A673 (cell line): Measurements from ENCODE around the gene DDX31. TPM values are rescaled to one million over a fixed set of nuclear protein-coding genes. Genes with fewer than 3 reads are reported as not detected.

Experiments used
- BruUV-seq: library from RNA; stranded (reverse); fragments of 400-500 nt; replicated peaks from 2 replicates; lab custom pipeline; 2021; lab: Mats Ljungman, UMichigan
- CTCF ChIA-PET: fragments of 300-600 bp; sonication (Branson Sonifier 250); formaldehyde crosslinking; loops from one replicate; lab custom pipeline; 2022; ENCODE audit warnings: antibody characterized with exemption; lab: Charles Lee
- POLR2A ChIA-PET: fragments of 300-600 bp; sonication (Branson Sonifier 250); formaldehyde crosslinking; loops from one replicate; lab custom pipeline; 2022; ENCODE audit warnings: antibody characterized with exemption; ENCODE audit not compliant: low non-redundant PET; lab: Charles Lee
- DNase-seq: peaks from one replicate; pipeline ENCODE4 v3.0.0-alpha.2; 2015; ENCODE audit warnings: low spot score
- H3K27ac ChIP-seq: fragments of 200-600 bp; sonication (generic); 2 replicates; pipeline ENCODE4 v1.5.1; 2016; ENCODE audit warnings: mixed run types, low read depth, mild to moderate bottlenecking, mixed read lengths, antibody characterized with exemption, low read length; ENCODE audit not compliant: poor library complexity, severe bottlenecking
- H3K27me3 ChIP-seq: fragments of 200-600 bp; sonication (generic); replicated peaks from 2 replicates; pipeline ENCODE4 v1.6.1; 2017; ENCODE audit warnings: mixed run types, low read depth, mild to moderate bottlenecking, mixed read lengths, antibody characterized with exemption, low read length; ENCODE audit not compliant: insufficient read depth, poor library complexity
- H3K36me3 ChIP-seq: fragments of 200-600 bp; sonication (generic); 2 replicates; pipeline ENCODE4 v1.6.1; 2016; ENCODE audit warnings: mixed run types, mild to moderate bottlenecking, mixed read lengths, antibody characterized with exemption, low read length; ENCODE audit not compliant: insufficient read depth, poor library complexity, severe bottlenecking
- H3K4me1 ChIP-seq: fragments of 200-600 bp; sonication (generic); 2 replicates; pipeline ENCODE4 v1.6.1; 2017; ENCODE audit warnings: mixed run types, mild to moderate bottlenecking, mixed read lengths, antibody characterized with exemption, low read length; ENCODE audit not compliant: insufficient read depth, poor library complexity, severe bottlenecking
- H3K4me3 ChIP-seq: fragments of 200-600 bp; sonication (generic); 2 replicates; pipeline ENCODE4 v1.5.1; 2016; ENCODE audit warnings: low read depth, mixed run types, mild to moderate bottlenecking, mixed read lengths, low read length; ENCODE audit not compliant: poor library complexity, severe bottlenecking
- H3K9me3 ChIP-seq: fragments of 200-600 bp; sonication (generic); 2 replicates; pipeline ENCODE4 v1.6.1; 2016; ENCODE audit warnings: mixed run types, low read depth, mild to moderate bottlenecking, mixed read lengths, antibody characterized with exemption, low read length; ENCODE audit not compliant: poor library complexity, severe bottlenecking
- EZH2 ChIP-seq: fragments of 200-600 bp; sonication (generic); IDR thresholded peaks from 2 replicates; pipeline ENCODE4 v1.6.1; 2017; ENCODE audit warnings: borderline replicate concordance, low read depth, mild to moderate bottlenecking, mixed read lengths, antibody characterized with exemption, low read length; ENCODE audit not compliant: poor library complexity, severe bottlenecking
- intact Hi-C: fragments of 100-400 bp; cut with micrococcal nuclease; formaldehyde crosslinking; loops from one replicate; pipeline ENCODE4 v1.10.0; 2022; ENCODE audit not compliant: unreplicated experiment
- total RNA-seq: library from RNA; stranded (reverse); gene quantifications from 2 replicates; pipeline ENCODE4 v1.2.3, GENCODE V29; 2021
- TF ChIP-seq, protein P1 (sequence below): fragments of 300-800, 200-600 bp; sonication (generic); conservative IDR thresholded peaks from 2 replicates; pipeline ENCODE4 v1.5.1; 2017; ENCODE audit warnings: low read depth, mild to moderate bottlenecking, antibody characterized with exemption, low read length, moderate library complexity, mixed read lengths

The DDX31 gene
- total RNA-seq, 1 experiment from 2014 or later, result 34.2 TPM

DNA sequence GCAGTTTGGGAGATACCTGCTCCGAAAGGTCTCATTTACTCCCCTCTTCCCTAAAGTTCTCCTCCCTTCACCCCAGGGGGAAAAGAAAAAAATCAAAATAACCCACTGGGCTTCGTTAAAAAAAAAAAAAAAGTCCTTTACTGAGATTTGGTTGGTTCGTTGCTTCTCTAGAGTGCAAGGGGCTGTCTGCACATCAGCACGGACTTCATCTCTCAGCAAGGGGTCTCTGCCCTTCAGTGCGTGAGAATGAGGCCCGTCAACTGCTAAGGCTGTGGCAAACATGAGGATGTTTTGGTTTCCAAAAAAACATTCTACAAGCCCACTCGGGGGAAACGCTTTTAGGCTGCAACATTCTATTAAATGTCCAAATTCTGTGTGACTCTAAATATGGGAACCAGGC is 77.3 kb downstream of the DDX31 start:
- TF ChIP-seq, protein P1, sequence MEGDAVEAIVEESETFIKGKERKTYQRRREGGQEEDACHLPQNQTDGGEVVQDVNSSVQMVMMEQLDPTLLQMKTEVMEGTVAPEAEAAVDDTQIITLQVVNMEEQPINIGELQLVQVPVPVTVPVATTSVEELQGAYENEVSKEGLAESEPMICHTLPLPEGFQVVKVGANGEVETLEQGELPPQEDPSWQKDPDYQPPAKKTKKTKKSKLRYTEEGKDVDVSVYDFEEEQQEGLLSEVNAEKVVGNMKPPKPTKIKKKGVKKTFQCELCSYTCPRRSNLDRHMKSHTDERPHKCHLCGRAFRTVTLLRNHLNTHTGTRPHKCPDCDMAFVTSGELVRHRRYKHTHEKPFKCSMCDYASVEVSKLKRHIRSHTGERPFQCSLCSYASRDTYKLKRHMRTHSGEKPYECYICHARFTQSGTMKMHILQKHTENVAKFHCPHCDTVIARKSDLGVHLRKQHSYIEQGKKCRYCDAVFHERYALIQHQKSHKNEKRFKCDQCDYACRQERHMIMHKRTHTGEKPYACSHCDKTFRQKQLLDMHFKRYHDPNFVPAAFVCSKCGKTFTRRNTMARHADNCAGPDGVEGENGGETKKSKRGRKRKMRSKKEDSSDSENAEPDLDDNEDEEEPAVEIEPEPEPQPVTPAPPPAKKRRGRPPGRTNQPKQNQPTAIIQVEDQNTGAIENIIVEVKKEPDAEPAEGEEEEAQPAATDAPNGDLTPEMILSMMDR, result no peak
- no peak for TF ChIP-seq EZH2
- no peaks in the 10 kb centered on the region for H3K9me3 ChIP-seq
- CTCF ChIA-PET, result no interaction called here
- H3K27ac ChIP-seq, result no peak overlapping the region
- POLR2A ChIA-PET, result no interaction called here
- peaks cover 50% of the 10 kb centered on the region for H3K27me3 ChIP-seq
- H3K4me1 ChIP-seq, result no peaks in the 10 kb centered on the region
- intact Hi-C loops, result no loop called here
- no TSS peak for BruUV-seq
- peaks cover 4% of the 10 kb centered on the region for H3K36me3 ChIP-seq
- no peak for DNase-seq
- no peak overlapping the region for H3K4me3 ChIP-seq

DNA sequence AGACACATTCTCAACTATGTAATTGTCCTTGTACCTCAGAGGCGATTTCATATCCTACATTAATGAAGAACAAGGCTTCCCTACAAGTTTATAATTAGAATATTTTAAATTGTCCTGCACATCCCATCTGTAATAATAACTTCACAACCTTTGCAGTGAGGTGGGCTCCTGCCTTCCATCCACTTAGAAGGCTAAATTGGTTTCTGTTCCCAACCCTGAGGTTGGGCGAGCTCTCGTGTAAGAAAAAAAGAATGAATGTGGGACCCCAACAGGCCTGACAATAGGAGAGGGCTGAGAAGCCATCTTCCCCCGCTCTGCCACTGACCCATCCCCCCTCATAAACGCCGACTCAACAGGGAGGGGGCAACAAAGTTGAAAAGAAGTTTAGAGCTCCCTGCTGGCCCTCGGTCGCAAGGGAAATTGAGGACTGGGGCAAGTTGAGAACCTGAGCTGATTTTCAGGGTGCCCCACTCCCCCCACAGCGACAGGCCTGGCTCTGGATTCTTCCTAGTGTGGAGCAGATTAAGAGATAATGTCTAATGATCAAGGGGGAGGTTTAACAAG is 78.0 kb downstream of the DDX31 start:
- Histone ChIP-seq H3K9me3 (no peaks in the 10 kb centered on the region), H3K4me1 (no peaks in the 10 kb centered on the region), H3K27me3 (peaks cover 56% of the 10 kb centered on the region), H3K36me3 (peaks cover 4% of the 10 kb centered on the region), H3K4me3 (no peak overlapping the region), H3K27ac (no peak overlapping the region)
- intact Hi-C loops, result no loop called here
- TF ChIP-seq EZH2, result no peak
- TF ChIP-seq, protein P1, result no peak
- no peak for DNase-seq
- BruUV-seq, result no TSS peak
- CTCF ChIA-PET, result no interaction called here
- POLR2A ChIA-PET, result no interaction called here

DNA sequence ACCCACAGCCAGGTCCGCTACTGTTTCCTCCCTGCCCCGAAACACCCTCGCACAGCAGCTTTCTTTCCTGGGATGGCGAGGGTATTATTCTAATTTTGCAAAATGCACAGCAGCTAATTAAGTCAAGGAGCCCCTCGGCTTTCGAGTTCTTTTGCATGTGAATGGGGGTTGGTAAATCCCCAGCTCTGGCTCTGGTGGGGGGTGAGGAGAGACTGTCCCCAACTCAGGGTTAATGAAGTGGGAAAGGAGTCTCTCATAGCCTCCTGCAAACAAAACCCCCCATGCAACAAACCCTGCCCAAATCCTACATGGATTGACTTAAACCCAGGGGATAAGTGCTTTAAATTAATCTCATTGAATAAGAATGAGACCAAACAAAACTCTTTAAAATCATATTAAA is 78.5 kb downstream of the DDX31 start:
- Histone ChIP-seq H3K9me3 (no peaks in the 10 kb centered on the region), H3K27me3 (peaks cover 62% of the 10 kb centered on the region), H3K27ac (no peak overlapping the region), H3K4me3 (no peak overlapping the region), H3K36me3 (peaks cover 4% of the 10 kb centered on the region), H3K4me1 (no peaks in the 10 kb centered on the region)
- ChIA-PET POLR2A (no interaction called here), CTCF (no interaction called here)
- DNase-seq, result no peak
- no TSS peak for BruUV-seq
- TF ChIP-seq EZH2, result no peak
- TF ChIP-seq, protein P1, result no peak
- intact Hi-C loops, result no loop called here
